Lower lobe of right lung (tissue), 2 donors: ENCODE measurements around the gene MEGF11. TPM values are rescaled to one million over a fixed set of nuclear protein-coding genes. Genes with fewer than 3 reads are reported as not detected.

Experiments used
- ATAC-seq, 2 donors: fragments of 200-7000 bp; cut with Tn5 transposase; one replicate each; pipeline ENCODE4 v1.9.1; 2020 to 2022; ENCODE audit warnings: mild to moderate bottlenecking in 2 of 2, moderate library complexity in 2 of 2
- DNase-seq: peaks from one replicate; pipeline ENCODE4 v3.0.0-alpha.2; 2020
- H3K27ac ChIP-seq: fragments of 200-600 bp; one replicate; pipeline ENCODE4 v1.8.0; 2022
- H3K27me3 ChIP-seq: fragments of 200-600 bp; one replicate; pipeline ENCODE4 v1.8.0; 2022; ENCODE audit warnings: low read depth
- H3K36me3 ChIP-seq: fragments of 200-600 bp; one replicate; pipeline ENCODE4 v1.8.0; 2022; ENCODE audit warnings: mild to moderate bottlenecking
- H3K4me1 ChIP-seq: fragments of 200-600 bp; one replicate; pipeline ENCODE4 v1.8.0; 2022
- H3K4me3 ChIP-seq: fragments of 200-600 bp; one replicate; pipeline ENCODE4 v1.8.0; 2022; ENCODE audit warnings: mild to moderate bottlenecking
- H3K9me3 ChIP-seq: fragments of 200-600 bp; one replicate; pipeline ENCODE4 v1.8.0; 2022
- CTCF ChIP-seq: fragments of 200-600 bp; IDR thresholded peaks from one replicate; pipeline ENCODE4 v1.8.0; 2022; ENCODE audit warnings: antibody characterized with exemption, mild to moderate bottlenecking
- intact Hi-C: fragments of 100-400 bp; cut with DNase I; formaldehyde crosslinking; loops from one replicate; pipeline ENCODE4 v1.11.0; 2022
- total RNA-seq: library from RNA; stranded (reverse); fragmentation: NEBNext Ultra II Directional; extraction: Animal tissue kit (Norgen Biotek cat#: 25700); gene quantifications from one replicate; pipeline ENCODE4 v1.2.1, GENCODE V29; 2021
- donor health status: DM: no; HTN: yes; CAD: no; lungs with severe emphysema.

The MEGF11 gene
- total RNA-seq, 1 donor from 2014 or later, result not detected

GRCh38 chr15:65956307-65956706 lies 297.2 kb downstream of the MEGF11 start:
- TF ChIP-seq CTCF, result no peak
- no peak for DNase-seq
- no peak for ATAC-seq
- intact Hi-C loops, result no loop called here
- Histone ChIP-seq H3K27ac (no peak overlapping the region), H3K9me3 (no peaks in the 10 kb centered on the region), H3K4me3 (no peak overlapping the region), H3K36me3 (no peaks in the 10 kb centered on the region), H3K4me1 (no peaks in the 10 kb centered on the region), H3K27me3 (no peaks in the 10 kb centered on the region)

GRCh38 chr15:65954289-65954741 lies 299.2 kb downstream of the MEGF11 start:
- no peak for ATAC-seq

GRCh38 chr15:65953622-65954021 lies 299.9 kb downstream of the MEGF11 start:
- intact Hi-C loops, result no loop called here
- Histone ChIP-seq H3K4me3 (no peak overlapping the region), H3K9me3 (no peaks in the 10 kb centered on the region), H3K27me3 (no peaks in the 10 kb centered on the region), H3K36me3 (no peaks in the 10 kb centered on the region), H3K27ac (no peak overlapping the region), H3K4me1 (no peaks in the 10 kb centered on the region)
- ATAC-seq (no peak), DNase-seq (no peak)
- no peak for TF ChIP-seq CTCF

More at GRCh38 chr15:65954289-65954741, 299.2 kb downstream of the MEGF11 start:
- TF ChIP-seq CTCF, result no peak
- Histone ChIP-seq H3K4me1 (no peaks in the 10 kb centered on the region), H3K27ac (no peak overlapping the region), H3K27me3 (no peaks in the 10 kb centered on the region), H3K4me3 (no peak overlapping the region), H3K36me3 (no peaks in the 10 kb centered on the region), H3K9me3 (no peaks in the 10 kb centered on the region)
- no peak for DNase-seq
- intact Hi-C loops, result no loop called here

- intact Hi-C loops, result no loop called here
- no peak overlapping the region for H3K27ac ChIP-seq
- no peaks in the 10 kb centered on the region for H3K9me3 ChIP-seq
- ATAC-seq, result no peak
- no peaks in the 10 kb centered on the region for H3K4me1 ChIP-seq
- no peak for DNase-seq
- TF ChIP-seq CTCF, result no peak
- no peaks in the 10 kb centered on the region for H3K27me3 ChIP-seq
- H3K36me3 ChIP-seq, result no peaks in the 10 kb centered on the region
- no peak overlapping the region for H3K4me3 ChIP-seq
Measured at GRCh38 chr15:65952391-65953053, 301.0 kb downstream of the MEGF11 start.

- H3K9me3 ChIP-seq, result no peaks in the 10 kb centered on the region
- ATAC-seq, result no peak
- no peaks in the 10 kb centered on the region for H3K27me3 ChIP-seq
- no peak for TF ChIP-seq CTCF
- H3K36me3 ChIP-seq, result no peaks in the 10 kb centered on the region
- H3K4me1 ChIP-seq, result no peaks in the 10 kb centered on the region
- no peak overlapping the region for H3K27ac ChIP-seq
- no peak for DNase-seq
- H3K4me3 ChIP-seq, result no peak overlapping the region
- intact Hi-C loops, result no loop called here
Measured at GRCh38 chr15:65951007-65951406, 302.5 kb downstream of the MEGF11 start.
